Testis (tissue), 2 donors: ENCODE data around the gene TRIM58.

Experiments
- CTCF ChIP-seq, 3 experiments: fragments of 450-650 bp in 2 of 3; fragments of 200-600 bp in 1 of 3; sonication (generic) in 1 of 3; IDR thresholded peaks; one replicate each; pipeline ENCODE4 v1.5.1; 2016 to 2019; ENCODE audit warnings: antibody characterized with exemption in 3 of 3, mild to moderate bottlenecking in 2 of 3, moderate library complexity in 1 of 3
- POLR2A ChIP-seq: fragments of 450-650 bp; IDR thresholded peaks from one replicate; pipeline ENCODE4 v1.6.1; 2017; ENCODE audit warnings: antibody characterized with exemption, mild to moderate bottlenecking, moderate library complexity

GRCh38 chr1:247824023-247824422 is 33.0 kb upstream of the TRIM58 start, which contains the start of gene OR14A16:
- TF ChIP-seq CTCF (IDR thresholded peaks at IDR 0.05) (no peak), POLR2A (no peak)
